ENCODE measurements around the gene PILRA. TPM values are rescaled to one million over a fixed set of nuclear protein-coding genes. Genes with fewer than 3 reads are reported as not detected.

PILRA gene
- total and polyA plus RNA-seq, 10 of the 15 experiments (the other 5 are each of a cell fraction or from before 2014, with no cell fraction given): 6.6 to 43.3 (median 11.5) TPM

DNA sequence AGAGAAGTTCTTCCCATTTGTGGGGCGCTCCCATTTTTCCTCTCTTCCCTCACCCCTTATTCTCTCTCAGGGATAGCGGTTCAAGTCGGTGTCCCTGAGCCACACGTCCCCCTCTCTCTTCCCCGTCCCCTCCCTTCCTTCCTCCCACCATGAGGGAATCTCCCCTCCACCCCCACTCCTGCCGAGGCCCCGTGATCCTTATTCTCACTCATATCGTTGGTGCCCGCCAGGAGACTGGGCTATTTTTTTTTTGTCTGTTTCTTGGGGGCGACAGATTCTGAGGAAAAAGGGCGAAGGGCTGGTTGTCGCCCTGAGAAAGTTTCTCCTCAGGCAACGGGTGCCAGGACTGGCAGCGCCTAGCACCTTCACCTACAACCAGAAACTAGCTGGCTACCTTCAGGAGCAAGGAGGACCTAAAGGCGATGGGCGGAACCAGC lies 54.5 kb downstream of the PILRA start:
- TF ChIP-seq RB1 (IDR thresholded peaks at IDR 0.05; ENCODE audit: borderline replicate concordance) (0 out of 2 replicates have a peak, but pooled peaks have one; percentile 96), EP300 (IDR thresholded peaks at IDR 0.05; ENCODE audit: borderline replicate concordance in 1 of 2, control insufficient read depth in 1 of 2, low read depth in 2 of 2, low read length in 2 of 2) (no peak), RAD51 (IDR thresholded peaks at IDR 0.05) (no peak), BACH1 (IDR thresholded peaks at IDR 0.05; ENCODE audit: borderline replicate concordance) (0 out of 2 replicates have a peak, but pooled peaks have one; percentile 29), LARP7 (IDR thresholded peaks at IDR 0.05) (peak; percentile 30; the same call in 1 of the 2 replicates)
- TF ChIP-seq, protein P1, sequence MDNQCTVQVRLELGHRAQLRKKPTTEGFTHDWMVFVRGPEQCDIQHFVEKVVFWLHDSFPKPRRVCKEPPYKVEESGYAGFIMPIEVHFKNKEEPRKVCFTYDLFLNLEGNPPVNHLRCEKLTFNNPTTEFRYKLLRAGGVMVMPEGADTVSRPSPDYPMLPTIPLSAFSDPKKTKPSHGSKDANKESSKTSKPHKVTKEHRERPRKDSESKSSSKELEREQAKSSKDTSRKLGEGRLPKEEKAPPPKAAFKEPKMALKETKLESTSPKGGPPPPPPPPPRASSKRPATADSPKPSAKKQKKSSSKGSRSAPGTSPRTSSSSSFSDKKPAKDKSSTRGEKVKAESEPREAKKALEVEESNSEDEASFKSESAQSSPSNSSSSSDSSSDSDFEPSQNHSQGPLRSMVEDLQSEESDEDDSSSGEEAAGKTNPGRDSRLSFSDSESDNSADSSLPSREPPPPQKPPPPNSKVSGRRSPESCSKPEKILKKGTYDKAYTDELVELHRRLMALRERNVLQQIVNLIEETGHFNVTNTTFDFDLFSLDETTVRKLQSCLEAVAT (IDR thresholded peaks at IDR 0.05): peak; percentile 64; the same call in 1 of the 2 replicates
- TF ChIP-seq, protein P2, sequence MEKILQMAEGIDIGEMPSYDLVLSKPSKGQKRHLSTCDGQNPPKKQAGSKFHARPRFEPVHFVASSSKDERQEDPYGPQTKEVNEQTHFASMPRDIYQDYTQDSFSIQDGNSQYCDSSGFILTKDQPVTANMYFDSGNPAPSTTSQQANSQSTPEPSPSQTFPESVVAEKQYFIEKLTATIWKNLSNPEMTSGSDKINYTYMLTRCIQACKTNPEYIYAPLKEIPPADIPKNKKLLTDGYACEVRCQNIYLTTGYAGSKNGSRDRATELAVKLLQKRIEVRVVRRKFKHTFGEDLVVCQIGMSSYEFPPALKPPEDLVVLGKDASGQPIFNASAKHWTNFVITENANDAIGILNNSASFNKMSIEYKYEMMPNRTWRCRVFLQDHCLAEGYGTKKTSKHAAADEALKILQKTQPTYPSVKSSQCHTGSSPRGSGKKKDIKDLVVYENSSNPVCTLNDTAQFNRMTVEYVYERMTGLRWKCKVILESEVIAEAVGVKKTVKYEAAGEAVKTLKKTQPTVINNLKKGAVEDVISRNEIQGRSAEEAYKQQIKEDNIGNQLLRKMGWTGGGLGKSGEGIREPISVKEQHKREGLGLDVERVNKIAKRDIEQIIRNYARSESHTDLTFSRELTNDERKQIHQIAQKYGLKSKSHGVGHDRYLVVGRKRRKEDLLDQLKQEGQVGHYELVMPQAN (conservative IDR thresholded peaks at IDR 0.05): peak; percentile 19; the same call in 1 of the 2 replicates
- Histone ChIP-seq H3K4me2 (ENCODE audit: control insufficient read depth, insufficient read depth) (peak overlapping the region; percentile 66), H3K27me3 (replicated peaks in 1 of 2; ENCODE audit: control insufficient read depth in 2 of 2, insufficient read depth in 2 of 2, low read length in 1 of 2) (no peaks in the 10 kb centered on the region), H3K36me3 (ENCODE audit: control insufficient read depth in 2 of 2, insufficient read depth in 2 of 2, low read length in 1 of 2) (peaks cover 2 to 3% of the 10 kb centered on the region in 2 experiments; a peak in 2 of 4 replicates), H3K79me2 (ENCODE audit: control insufficient read depth, insufficient read depth, low read length) (peaks cover 34% of the 10 kb centered on the region), H3K4me1 (ENCODE audit: control insufficient read depth, insufficient read depth, low read length) (peaks cover 25% of the 10 kb centered on the region), H3K4me3 (peak overlapping the region; percentile 37; the same call in 1 of the 2 replicates), H3K27ac (ENCODE audit: control insufficient read depth, insufficient read depth) (peak overlapping the region; percentile 99; the same call in 1 of the 2 replicates), H4K20me1 (ENCODE audit: control insufficient read depth, insufficient read depth) (no peaks in the 10 kb centered on the region), H3K9ac (ENCODE audit: control insufficient read depth, insufficient read depth, low read length) (no peak overlapping the region; the same call in 1 of the 2 replicates), H3K9me3 (replicated peaks; ENCODE audit: control insufficient read depth, insufficient read depth, low read length) (no peaks in the 10 kb centered on the region), H2AFZ (ENCODE audit: control insufficient read depth, low read depth, low read length) (peak overlapping the region; percentile 91)
- POLR2A ChIA-PET: interaction anchor here (0.5 to 2.5 kb wide), 15 partner anchors 8 to 228 kb away, joined by 3 to 18 read pairs (median 6); partner anchors contain the start of genes FBXO24, LRCH4 and PPP1R35
- SMC1A ChIA-PET (ENCODE audit: uncharacterized antibody, unreplicated experiment): interaction anchor here (0.8 to 3.0 kb wide), 5 partner anchors 12 to 53 kb away, joined by 3 to 15 read pairs (median 9); no protein-coding TSS in a partner anchor
- BruUV-seq (replicated peaks): no TSS peak
- intact Hi-C loops (cut with micrococcal nuclease; ENCODE audit: unreplicated experiment): no loop called here
- CTCF ChIA-PET: interaction anchor here (0.8 to 1.6 kb wide), 4 partner anchors 9 to 53 kb away, joined by 3 to 8 read pairs (median 6); no protein-coding TSS in a partner anchor
- in situ Hi-C loops (cut with MboI): no loop called here
- RAD21 ChIA-PET (ENCODE audit: unreplicated experiment): interaction anchor here (1.0 to 3.1 kb wide), 12 partner anchors 8 to 161 kb away, joined by 3 to 25 read pairs (median 4); partner anchors contain the start of gene TSC22D4
- FAIRE-seq (no peak), DNase-seq (ENCODE audit: low read depth, low spot score) (no peak), ATAC-seq (no peak)
- 72% methylated on average over 11 of the region's 16 CpGs for WGBS (ENCODE audit: insufficient coverage, insufficient replicate concordance, low lambda C conversion rate, missing lambda C conversion rate)
